PC-3 (cell line): ENCODE results near the gene TAF1. TPM values are rescaled to one million over a fixed set of nuclear protein-coding genes. Genes with fewer than 3 reads are reported as not detected.
"Not testable (repeated sequence)": the region's sequence is repeated elsewhere in the genome, so short reads cannot be mapped to it uniquely, and the experiment has no call there.

Source experiments
- ATAC-seq: fragments of 200-7000 bp; cut with Tn5 transposase; 2 replicates; pipeline ENCODE4 v1.9.1; 2020; ENCODE audit warnings: mild to moderate bottlenecking, moderate library complexity
- BruUV-seq: library from RNA; stranded (reverse); fragments of 400-500 nt; replicated peaks from 2 replicates; lab custom pipeline; 2021; lab: Mats Ljungman, UMichigan
- CTCF ChIA-PET: fragments of 300-600 bp; sonication (Branson Sonifier 250); formaldehyde crosslinking; loops from one replicate; lab custom pipeline; 2022; ENCODE audit warnings: antibody characterized with exemption; lab: Charles Lee
- POLR2A ChIA-PET: fragments of 300-600 bp; sonication (Branson Sonifier 250); formaldehyde crosslinking; loops from one replicate; lab custom pipeline; 2022; ENCODE audit warnings: antibody characterized with exemption; ENCODE audit not compliant: unreplicated experiment; lab: Charles Lee
- DNase-seq: peaks from one replicate; pipeline ENCODE4 v3.0.0-alpha.2; 2015
- H2AFZ ChIP-seq: fragments of 300-600 bp; sonication (generic); 2 replicates; pipeline ENCODE4 v1.6.0; 2016; ENCODE audit warnings: antibody characterized with exemption, low read length
- H3F3A ChIP-seq: fragments of 300-600 bp; sonication (generic); one replicate; pipeline ENCODE4 v1.6.0; 2017; ENCODE audit warnings: antibody characterized with exemption, low read length, control low read depth, mild to moderate bottlenecking; ENCODE audit not compliant: unreplicated experiment
- H3K27ac ChIP-seq: fragments of 300-600 bp; sonication (generic); 2 replicates; pipeline ENCODE4 v1.5.1; 2016; ENCODE audit warnings: mild to moderate bottlenecking, low read length
- H3K27me3 ChIP-seq: fragments of 300-600 bp; sonication (generic); 2 replicates; pipeline ENCODE4 v1.6.1; 2016; ENCODE audit warnings: low read length, mixed read lengths
- H3K36me3 ChIP-seq: fragments of 300-600 bp; sonication (generic); 2 replicates; pipeline ENCODE4 v1.6.1; 2016; ENCODE audit warnings: low read depth, mixed run types, low read length, mixed read lengths
- H3K4me1 ChIP-seq: fragments of 300-600 bp; sonication (generic); 2 replicates; pipeline ENCODE4 v1.5.1; 2016; ENCODE audit warnings: low read length; ENCODE audit not compliant: insufficient read depth
- H3K4me2 ChIP-seq: fragments of 300-600 bp; sonication (generic); 2 replicates; pipeline ENCODE4 v1.6.0; 2016; ENCODE audit warnings: low read length
- H3K4me3 ChIP-seq: fragments of 300-600 bp; sonication (generic); 2 replicates; pipeline ENCODE4 v1.5.1; 2016; ENCODE audit warnings: mild to moderate bottlenecking, low read length, mixed read lengths
- H3K79me2 ChIP-seq: fragments of 300-600 bp; sonication (generic); 2 replicates; pipeline ENCODE4 v1.6.1; 2017; ENCODE audit warnings: low read length, mixed read lengths
- H3K9ac ChIP-seq: fragments of 300-600 bp; sonication (generic); 2 replicates; pipeline ENCODE4 v1.6.0; 2016; ENCODE audit warnings: mild to moderate bottlenecking, low read length
- H3K9me2 ChIP-seq: fragments of 300-600 bp; sonication (generic); replicated peaks from 2 replicates; pipeline ENCODE4 v1.6.1; 2016; ENCODE audit warnings: mixed run types, low read length, mixed read lengths
- H3K9me3 ChIP-seq: fragments of 300-600 bp; sonication (generic); 2 replicates; pipeline ENCODE4 v1.6.1; 2016; ENCODE audit warnings: low read length, mixed read lengths
- H4K20me1 ChIP-seq: fragments of 300-600 bp; sonication (generic); 2 replicates; pipeline ENCODE4 v1.6.1; 2016; ENCODE audit warnings: low read length, mixed read lengths
- EZH2 ChIP-seq: fragments of 300-600 bp; sonication (generic); IDR thresholded peaks from one replicate; pipeline ENCODE4 v1.6.1; 2017; ENCODE audit warnings: antibody characterized with exemption, mild to moderate bottlenecking, low read length; ENCODE audit not compliant: unreplicated experiment
- EZH2phosphoT487 ChIP-seq: fragments of 300-600 bp; sonication (generic); IDR thresholded peaks from 2 replicates; pipeline ENCODE4 v1.6.1; 2018; ENCODE audit warnings: mild to moderate bottlenecking, antibody characterized with exemption, low read length, borderline replicate concordance
- intact Hi-C: fragments of 100-400 bp; cut with micrococcal nuclease; formaldehyde crosslinking; loops from 2 replicates; pipeline ENCODE4 v1.9.0; 2023
- total RNA-seq: library from RNA; depleted of rRNA; stranded (reverse); fragments of >200 nt; gene quantifications from 2 replicates; pipeline ENCODE4 v1.2.3, GENCODE V29; 2014
- TF ChIP-seq, protein P1 (sequence below): fragments of 300-600 bp; sonication (generic); conservative IDR thresholded peaks from 2 replicates; pipeline ENCODE4 v1.5.1; 2017; ENCODE audit warnings: antibody characterized with exemption, low read depth, mild to moderate bottlenecking, low read length

Gene TAF1
- total RNA-seq, 1 experiment from 2014 or later = 36.8 TPM

DNA sequence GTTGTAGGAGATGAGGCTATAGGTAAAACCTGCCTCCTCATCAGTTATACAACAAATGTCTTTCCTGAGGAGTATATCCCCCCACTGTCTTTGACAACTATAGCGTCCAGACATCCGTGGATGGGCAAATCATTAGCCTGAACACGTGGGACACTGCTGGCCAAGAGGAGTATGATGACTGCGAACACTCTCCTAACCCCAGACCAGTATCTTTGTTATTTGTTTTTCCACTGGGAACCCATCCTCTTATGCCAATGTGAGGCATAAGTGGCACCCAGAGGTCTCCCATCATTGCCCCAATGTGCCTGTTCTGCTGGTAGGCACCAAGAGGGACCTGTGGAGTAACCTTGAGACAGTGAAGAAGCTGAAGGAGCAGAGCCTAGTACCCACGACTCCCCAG is 13.7 kb upstream of the TAF1 start:
- ATAC-seq, H3F3A ChIP-seq, H3K9ac ChIP-seq, H4K20me1 ChIP-seq, H2AFZ ChIP-seq, H3K27me3 ChIP-seq, H3K79me2 ChIP-seq, H3K9me3 ChIP-seq, H3K4me2 ChIP-seq, H3K4me3 ChIP-seq, H3K4me1 ChIP-seq, H3K9me2 ChIP-seq, BruUV-seq, intact Hi-C loops, H3K36me3 ChIP-seq, DNase-seq, H3K27ac ChIP-seq, CTCF ChIA-PET: not testable (repeated sequence)
- POLR2A ChIA-PET = interaction anchor here (0.6 kb wide), 1 partner anchor 99 kb away, joined by 6 read pairs; no protein-coding TSS in a partner anchor

DNA sequence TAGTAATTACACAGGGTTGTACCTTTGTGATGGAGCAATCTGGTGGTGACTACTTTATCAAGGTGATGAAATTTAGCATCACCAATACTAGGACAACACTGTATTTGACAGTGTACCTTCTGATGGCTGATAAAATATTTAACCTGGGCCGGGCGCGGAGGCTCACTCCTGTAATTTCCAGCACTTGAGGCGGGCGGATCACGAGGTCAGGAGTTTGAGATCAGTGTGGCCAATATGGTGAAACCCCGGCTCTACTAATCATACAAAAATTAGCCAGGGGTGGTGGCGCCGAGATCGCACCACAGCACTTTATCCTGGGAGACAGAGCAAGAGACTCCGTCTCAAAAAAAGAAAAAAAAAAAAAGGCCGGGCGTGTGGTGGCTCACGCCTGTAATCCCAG is 1.9 kb upstream of the TAF1 start:
- Histone ChIP-seq H2AFZ (no peak overlapping the region), H3K9ac (no peak overlapping the region), H3K4me1 (peaks cover 11% of the 10 kb centered on the region), H3K4me3 (no peak overlapping the region), H4K20me1 (0 out of 2 replicates have a peak, but pooled peaks cover 5% of the 10 kb centered on the region), H3K36me3 (no peaks in the 10 kb centered on the region; the same call in 1 of the 2 replicates), H3K79me2 (peaks cover 28% of the 10 kb centered on the region), H3K9me3 (no peaks in the 10 kb centered on the region), H3K9me2 (no peaks in the 10 kb centered on the region), H3F3A (no peaks in the 10 kb centered on the region), H3K27me3 (no peaks in the 10 kb centered on the region), H3K27ac (no peak overlapping the region), H3K4me2 (no peak overlapping the region)
- BruUV-seq = no TSS peak
- ATAC-seq = no peak
- DNase-seq = no peak
- intact Hi-C loops = no loop called here
- ChIA-PET POLR2A (no interaction called here), CTCF (no interaction called here)
- TF ChIP-seq EZH2 (no peak), EZH2phosphoT487 (no peak)
- TF ChIP-seq, protein P1, sequence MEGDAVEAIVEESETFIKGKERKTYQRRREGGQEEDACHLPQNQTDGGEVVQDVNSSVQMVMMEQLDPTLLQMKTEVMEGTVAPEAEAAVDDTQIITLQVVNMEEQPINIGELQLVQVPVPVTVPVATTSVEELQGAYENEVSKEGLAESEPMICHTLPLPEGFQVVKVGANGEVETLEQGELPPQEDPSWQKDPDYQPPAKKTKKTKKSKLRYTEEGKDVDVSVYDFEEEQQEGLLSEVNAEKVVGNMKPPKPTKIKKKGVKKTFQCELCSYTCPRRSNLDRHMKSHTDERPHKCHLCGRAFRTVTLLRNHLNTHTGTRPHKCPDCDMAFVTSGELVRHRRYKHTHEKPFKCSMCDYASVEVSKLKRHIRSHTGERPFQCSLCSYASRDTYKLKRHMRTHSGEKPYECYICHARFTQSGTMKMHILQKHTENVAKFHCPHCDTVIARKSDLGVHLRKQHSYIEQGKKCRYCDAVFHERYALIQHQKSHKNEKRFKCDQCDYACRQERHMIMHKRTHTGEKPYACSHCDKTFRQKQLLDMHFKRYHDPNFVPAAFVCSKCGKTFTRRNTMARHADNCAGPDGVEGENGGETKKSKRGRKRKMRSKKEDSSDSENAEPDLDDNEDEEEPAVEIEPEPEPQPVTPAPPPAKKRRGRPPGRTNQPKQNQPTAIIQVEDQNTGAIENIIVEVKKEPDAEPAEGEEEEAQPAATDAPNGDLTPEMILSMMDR = no peak

DNA sequence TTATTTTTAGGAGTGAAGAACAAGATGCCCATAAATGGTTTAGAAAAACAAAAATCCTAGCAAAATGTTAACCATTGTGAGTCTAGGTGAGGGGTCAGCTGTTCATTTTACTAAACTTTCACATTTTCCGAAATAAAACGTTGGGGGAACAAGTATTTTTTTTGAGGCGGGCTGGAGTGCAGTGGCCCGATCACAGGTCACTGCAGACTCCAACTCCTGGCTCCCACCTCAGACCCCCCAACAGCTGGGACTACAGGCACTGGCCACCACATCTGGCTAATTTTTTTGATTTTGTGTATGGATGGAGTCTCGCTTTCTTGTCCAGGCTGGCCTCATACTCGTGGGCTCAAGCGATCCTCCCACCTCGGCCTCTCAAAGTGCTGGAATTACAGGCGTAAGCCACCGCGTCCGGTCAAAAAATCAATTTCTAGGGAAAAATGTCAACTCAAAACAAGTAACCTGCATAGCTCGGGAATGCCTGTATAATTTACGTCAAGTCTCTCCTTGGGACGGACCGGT is 742 bp upstream of the TAF1 start:
- H3K9me3 ChIP-seq = no peaks in the 10 kb centered on the region
- H3K9me2 ChIP-seq = no peaks in the 10 kb centered on the region
- H3K9ac ChIP-seq = peak overlapping the region; percentile 100
- peaks cover 37% of the 10 kb centered on the region for H3K79me2 ChIP-seq
- peak overlapping the region; percentile 79 for H2AFZ ChIP-seq
- peak overlapping the region; percentile 86 for H3K4me3 ChIP-seq
- ChIA-PET CTCF (interaction anchor here (1.2 kb wide), 1 partner anchor 82 kb away, joined by 3 read pairs; the partner anchor contains the start of gene NONO), POLR2A (interaction anchor here (0.6 to 1.4 kb wide), 9 partner anchors 19 to 677 kb away, joined by 3 to 17 read pairs (median 5); partner anchors contain the start of gene NONO)
- 0 out of 2 replicates have a peak, but pooled peaks cover 5% of the 10 kb centered on the region for H4K20me1 ChIP-seq
- ATAC-seq (no peak), DNase-seq (no peak)
- no peak for TF ChIP-seq EZH2phosphoT487
- no peak for TF ChIP-seq EZH2
- TF ChIP-seq, protein P1 = no peak
- H3K36me3 ChIP-seq = no peaks in the 10 kb centered on the region; the same call in 1 of the 2 replicates
- H3K4me2 ChIP-seq = peak overlapping the region; percentile 98
- BruUV-seq = TSS peak; percentile 97
- H3K27me3 ChIP-seq = no peaks in the 10 kb centered on the region
- H3F3A ChIP-seq = no peaks in the 10 kb centered on the region
- H3K27ac ChIP-seq = peak overlapping the region; percentile 95
- intact Hi-C loops = no loop called here
- H3K4me1 ChIP-seq = peaks cover 11% of the 10 kb centered on the region
